ENCODE data around the gene MTFR1L.

The MTFR1L gene

DNA sequence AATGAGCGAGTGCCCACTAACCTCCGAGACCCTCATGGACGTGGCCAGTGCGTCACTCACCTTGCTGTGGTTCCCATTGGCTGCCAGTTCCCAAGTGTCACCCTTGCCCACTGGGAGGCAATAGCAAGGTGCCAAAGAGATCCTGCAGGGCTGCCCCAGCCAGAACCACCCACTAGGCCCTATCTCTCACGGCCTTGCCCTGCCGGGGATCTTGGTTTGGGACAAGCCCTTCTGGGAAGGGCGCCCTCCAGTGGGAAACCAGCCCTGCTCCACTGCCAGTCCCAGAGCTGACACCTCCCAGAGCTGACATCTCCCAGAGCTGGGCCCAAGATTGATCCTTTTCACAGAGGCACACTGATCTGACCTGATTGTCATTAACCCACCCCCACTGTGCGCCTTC lies 21.8 kb upstream of the MTFR1L start:
- no peak overlapping the region for H3K4me3 ChIP-seq (ENCODE audit: low read depth, low read length)
- DNase-seq (ENCODE audit: low read depth): peak; percentile 38
- peak; percentile 71 for TF ChIP-seq CTCF (conservative IDR thresholded peaks at IDR 0.05; ENCODE audit: low read depth, low read length)

DNA sequence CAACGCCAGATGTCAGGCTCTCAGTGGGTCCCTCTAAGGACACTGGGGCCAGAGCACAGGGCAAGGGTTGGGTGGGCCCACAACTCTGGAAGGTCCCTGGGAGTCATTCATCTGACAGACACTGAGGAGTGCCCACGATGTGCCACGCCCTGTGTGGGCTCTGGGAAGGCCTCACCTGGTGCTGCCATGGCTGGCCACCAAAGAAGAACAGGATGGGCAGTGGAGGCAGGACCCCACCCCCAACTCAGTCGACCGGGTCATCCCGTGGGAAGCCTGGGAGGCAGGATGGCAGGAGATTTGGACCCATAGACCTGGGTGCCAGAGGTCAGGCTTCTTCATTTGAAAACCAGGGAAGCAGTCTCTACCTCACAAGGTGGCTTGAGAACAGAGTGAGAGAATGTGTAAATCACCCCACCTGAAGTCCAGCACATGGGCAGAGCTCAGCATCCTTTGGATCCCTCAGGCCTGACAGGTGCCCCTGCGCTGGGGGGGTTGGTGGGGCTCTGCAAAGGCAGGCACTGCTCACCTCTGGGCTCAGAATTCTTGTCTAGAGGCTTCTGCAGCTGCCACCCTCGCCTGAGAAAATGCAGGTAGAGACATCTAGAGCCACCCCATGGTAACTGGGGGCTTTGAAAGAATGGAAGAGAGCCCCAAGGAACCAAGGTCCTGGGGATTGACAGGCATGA lies 20.9 kb upstream of the MTFR1L start:
- no peak for TF ChIP-seq CTCF (conservative IDR thresholded peaks at IDR 0.05; ENCODE audit: low read depth, low read length)
- no peak overlapping the region for H3K4me3 ChIP-seq (ENCODE audit: low read depth, low read length)
- DNase-seq (ENCODE audit: low read depth): no peak

GRCh38 chr1:25799352-25799934 lies 20.3 kb upstream of the MTFR1L start:
- H3K4me3 ChIP-seq (ENCODE audit: low read depth, low read length): peak overlapping the region; percentile 59
- TF ChIP-seq CTCF (conservative IDR thresholded peaks at IDR 0.05; ENCODE audit: low read depth, low read length): no peak
- no peak for DNase-seq (ENCODE audit: low read depth)

GRCh38 chr1:25799935-25800702 lies 19.6 kb upstream of the MTFR1L start, which contains the start of gene SELENON:
TSS of gene SELENON (plus strand) at chr1:25800193. CDS start at chr1:25800231, 38 bp downstream.
- DNase-seq (ENCODE audit: low read depth): peak; percentile 47
- peak within 1 kb of the TSS; percentile 67 for H3K4me3 ChIP-seq (ENCODE audit: low read depth, low read length)
- TF ChIP-seq CTCF (conservative IDR thresholded peaks at IDR 0.05; ENCODE audit: low read depth, low read length): no peak

DNA sequence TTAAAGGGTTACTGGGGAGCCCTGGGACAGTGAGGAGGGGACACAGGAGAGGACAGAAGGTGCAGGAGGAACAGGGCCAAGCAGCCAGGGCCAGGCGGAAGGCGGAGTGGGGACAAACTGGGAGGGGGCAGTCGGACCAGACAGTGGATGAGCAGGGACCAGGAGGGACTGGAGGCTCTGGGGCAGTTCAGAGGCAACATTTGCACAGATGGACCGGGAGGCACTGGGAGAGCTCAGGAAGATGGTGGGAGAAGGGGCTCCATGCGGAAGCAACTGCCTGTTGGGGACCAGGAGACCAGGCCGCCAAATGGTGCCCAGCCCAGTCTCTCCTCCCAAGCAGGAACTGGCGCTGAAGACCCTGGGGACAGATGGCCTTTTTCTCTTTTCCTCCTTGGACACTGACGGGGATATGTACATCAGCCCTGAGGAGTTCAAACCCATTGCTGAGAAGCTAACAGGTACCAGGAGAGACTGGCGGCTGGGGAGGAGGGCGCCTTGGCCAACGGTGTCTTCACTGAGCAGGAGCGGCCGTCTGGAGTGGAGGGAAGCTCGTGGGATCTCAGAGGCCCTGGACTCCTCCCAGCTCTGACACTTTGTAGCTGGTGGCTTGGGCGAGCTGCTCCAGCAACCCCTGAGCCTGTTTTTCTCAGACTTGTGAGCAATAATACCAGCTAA lies 18.9 kb upstream of the MTFR1L start:
- H3K4me3 ChIP-seq (ENCODE audit: low read depth, low read length): peak overlapping the region; percentile 67
- TF ChIP-seq CTCF (conservative IDR thresholded peaks at IDR 0.05; ENCODE audit: low read depth, low read length): no peak
- DNase-seq (ENCODE audit: low read depth): no peak

DNA sequence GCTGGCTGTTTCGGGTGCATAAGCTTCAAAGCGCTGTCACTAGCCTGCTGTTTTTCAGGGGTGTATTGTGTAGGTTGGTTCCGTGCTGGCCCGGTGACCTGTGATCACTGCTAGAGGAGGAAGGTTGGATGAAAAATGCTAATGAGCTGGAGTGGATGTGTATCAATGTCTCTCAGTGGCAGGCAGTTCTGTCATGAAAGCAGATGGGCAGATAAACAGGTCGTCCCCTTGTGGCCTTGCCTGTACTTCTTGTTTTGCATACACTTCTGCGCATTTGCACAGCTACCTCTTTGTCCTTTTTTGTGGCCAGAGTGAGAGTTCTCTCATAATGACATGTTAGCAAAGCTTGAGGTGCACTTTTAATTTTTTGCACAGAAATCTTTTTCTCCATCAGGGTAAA lies 16.8 kb upstream of the MTFR1L start:
- DNase-seq (ENCODE audit: low read depth): no peak
- no peak for TF ChIP-seq CTCF (conservative IDR thresholded peaks at IDR 0.05; ENCODE audit: low read depth, low read length)
- no peak overlapping the region for H3K4me3 ChIP-seq (ENCODE audit: low read depth, low read length)

Measured in choroid plexus epithelial cell (primary cell).